ENCODE data around the gene TACC2.

TACC2 gene

DNA sequence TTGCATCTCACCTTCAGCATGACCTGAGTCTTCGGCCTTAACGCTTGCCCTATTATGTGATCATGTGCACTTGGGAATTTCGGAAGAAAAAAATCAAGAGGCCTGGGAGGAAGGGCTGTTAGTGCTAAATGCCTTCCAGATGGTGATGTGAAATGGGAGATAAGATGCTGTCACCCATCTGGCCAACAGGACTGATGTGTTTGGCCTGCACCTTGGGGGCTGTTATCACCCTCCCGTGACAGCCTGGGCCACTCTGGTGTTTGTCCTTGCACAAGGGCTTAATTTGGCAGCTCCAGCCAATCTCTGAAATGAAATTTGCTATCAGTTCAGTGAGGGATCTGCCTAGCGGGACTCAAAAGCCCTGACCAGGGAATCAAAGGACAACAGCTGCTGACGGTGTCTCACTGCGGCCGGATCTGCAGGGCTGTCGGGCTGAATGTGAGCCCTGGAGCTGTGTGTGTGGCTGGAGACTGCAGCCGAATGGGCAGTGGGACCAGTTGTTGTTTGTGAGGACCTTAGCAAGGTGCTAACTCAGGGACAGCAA, 150.7 kb downstream of the TACC2 start:
- Mint-ChIP-seq H3K27ac (no peak overlapping the region), H3K27me3 (no peaks in the 10 kb centered on the region), H3K36me3 (no peaks in the 10 kb centered on the region), H3K4me3 (no peak overlapping the region), H3K4me1 (ENCODE audit: low read depth) (peaks cover 1% of the 10 kb centered on the region), H3K9me3 (ENCODE audit: low read depth) (no peaks in the 10 kb centered on the region)

DNA sequence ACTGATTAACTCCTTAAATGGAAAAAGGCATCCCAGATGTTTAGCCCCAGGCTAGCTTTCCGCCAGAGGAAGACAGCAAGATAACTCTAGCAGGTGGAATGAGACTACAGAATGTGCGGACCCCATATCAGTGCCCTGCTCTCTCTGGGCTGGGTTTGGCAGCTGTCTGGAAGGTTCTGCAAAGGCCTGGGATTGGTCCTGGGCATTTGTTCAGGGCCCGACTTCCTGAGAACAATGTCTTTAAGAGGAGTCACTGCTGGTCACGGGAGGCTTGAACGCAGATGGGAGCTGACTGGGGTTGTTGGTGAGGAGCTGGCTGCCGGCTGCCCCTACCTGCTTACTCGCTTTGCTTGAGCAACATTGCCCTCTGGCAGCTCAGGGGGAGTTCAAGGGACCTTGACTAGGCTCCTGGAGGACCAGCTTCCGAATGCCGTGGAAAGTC, 151.5 kb downstream of the TACC2 start:
- no peak overlapping the region for H3K4me3 Mint-ChIP-seq
- no peaks in the 10 kb centered on the region for H3K36me3 Mint-ChIP-seq
- no peak overlapping the region for H3K27ac Mint-ChIP-seq
- peaks cover 1% of the 10 kb centered on the region for H3K4me1 Mint-ChIP-seq (ENCODE audit: low read depth)
- peaks cover 4% of the 10 kb centered on the region for H3K9me3 Mint-ChIP-seq (ENCODE audit: low read depth)
- no peaks in the 10 kb centered on the region for H3K27me3 Mint-ChIP-seq

DNA sequence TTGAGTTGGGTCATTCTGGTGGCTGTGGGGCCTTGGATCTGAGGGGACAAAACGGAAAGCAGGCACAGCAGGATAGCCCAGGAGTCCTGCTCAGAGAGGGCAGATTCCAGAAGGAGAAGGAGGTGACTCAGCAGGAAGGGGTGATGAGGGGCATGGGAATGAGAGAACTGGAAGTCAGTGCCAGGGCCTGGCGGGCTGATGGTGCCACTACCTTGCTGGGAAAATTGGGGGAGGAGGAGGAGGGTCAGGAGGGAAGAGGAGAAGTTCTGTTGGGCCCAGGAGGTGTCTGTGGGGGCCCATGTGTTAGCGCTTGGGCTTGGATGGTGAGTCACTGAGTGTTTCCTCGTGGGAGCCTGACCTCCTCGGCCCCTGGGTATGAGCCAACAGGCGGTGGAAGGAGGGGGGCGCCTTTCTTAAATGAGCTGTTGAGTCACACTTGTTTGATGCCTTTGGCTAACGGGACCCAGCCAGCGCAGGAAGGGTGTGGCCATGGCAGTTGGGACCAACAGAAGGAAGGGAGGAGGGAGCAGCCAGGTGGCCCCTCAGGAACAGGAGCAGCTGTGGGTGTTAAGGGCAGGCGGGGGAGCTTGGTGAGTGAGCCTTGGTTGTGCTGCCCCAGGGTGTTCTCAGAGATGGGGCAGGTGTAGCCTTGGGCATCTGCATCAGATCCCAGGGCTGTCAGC, 152.1 kb downstream of the TACC2 start:
- H3K9me3 Mint-ChIP-seq (ENCODE audit: low read depth): peaks cover 4% of the 10 kb centered on the region
- H3K4me1 Mint-ChIP-seq (ENCODE audit: low read depth): peaks cover 1% of the 10 kb centered on the region
- H3K36me3 Mint-ChIP-seq: no peaks in the 10 kb centered on the region
- H3K27ac Mint-ChIP-seq: no peak overlapping the region
- H3K27me3 Mint-ChIP-seq: no peaks in the 10 kb centered on the region
- H3K4me3 Mint-ChIP-seq: no peak overlapping the region

DNA sequence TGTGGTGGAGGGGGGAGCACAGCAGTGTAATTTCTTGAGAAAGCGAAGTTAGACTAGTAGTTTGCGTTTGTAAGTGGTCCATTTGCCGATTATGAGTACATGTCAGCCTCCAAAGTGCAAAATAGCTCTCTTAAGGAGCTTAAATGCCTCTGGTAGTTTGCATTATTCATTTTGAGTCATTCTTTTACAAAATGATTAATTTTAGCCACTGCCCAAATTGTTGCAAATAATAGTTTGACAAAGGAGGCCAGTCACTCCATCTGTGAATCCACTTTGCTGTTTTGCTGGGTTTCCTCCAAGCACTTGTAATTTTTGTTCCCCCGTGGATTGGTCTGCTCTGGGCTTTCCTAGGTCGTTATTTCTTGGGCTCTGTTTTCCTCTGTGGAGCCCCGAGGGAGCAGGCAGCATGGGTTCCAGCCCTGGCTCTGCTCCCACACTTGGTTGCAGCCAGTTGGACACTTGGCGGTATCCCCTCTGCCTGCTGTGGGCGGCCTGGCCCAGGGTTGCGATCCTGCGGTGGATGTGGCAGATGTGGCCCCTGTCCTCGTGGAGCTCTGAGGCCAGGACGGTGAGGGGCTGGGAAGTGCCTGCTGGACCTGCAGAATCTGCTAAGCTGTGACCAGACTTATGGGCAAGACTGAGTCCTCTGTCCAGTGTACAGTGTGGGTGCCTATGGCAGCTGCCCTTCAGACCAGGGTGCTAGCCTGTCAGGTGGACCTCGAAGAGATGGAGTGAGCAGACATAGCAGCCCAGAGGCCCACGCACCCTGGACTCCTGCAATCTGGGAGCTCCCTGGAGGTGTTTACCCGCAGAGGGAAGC, 153.1 kb downstream of the TACC2 start:
- no peaks in the 10 kb centered on the region for H3K27me3 Mint-ChIP-seq
- H3K9me3 Mint-ChIP-seq (ENCODE audit: low read depth): peaks cover 4% of the 10 kb centered on the region
- no peak overlapping the region for H3K4me3 Mint-ChIP-seq
- no peaks in the 10 kb centered on the region for H3K36me3 Mint-ChIP-seq
- H3K27ac Mint-ChIP-seq: no peak overlapping the region
- peaks cover 1% of the 10 kb centered on the region for H3K4me1 Mint-ChIP-seq (ENCODE audit: low read depth)

DNA sequence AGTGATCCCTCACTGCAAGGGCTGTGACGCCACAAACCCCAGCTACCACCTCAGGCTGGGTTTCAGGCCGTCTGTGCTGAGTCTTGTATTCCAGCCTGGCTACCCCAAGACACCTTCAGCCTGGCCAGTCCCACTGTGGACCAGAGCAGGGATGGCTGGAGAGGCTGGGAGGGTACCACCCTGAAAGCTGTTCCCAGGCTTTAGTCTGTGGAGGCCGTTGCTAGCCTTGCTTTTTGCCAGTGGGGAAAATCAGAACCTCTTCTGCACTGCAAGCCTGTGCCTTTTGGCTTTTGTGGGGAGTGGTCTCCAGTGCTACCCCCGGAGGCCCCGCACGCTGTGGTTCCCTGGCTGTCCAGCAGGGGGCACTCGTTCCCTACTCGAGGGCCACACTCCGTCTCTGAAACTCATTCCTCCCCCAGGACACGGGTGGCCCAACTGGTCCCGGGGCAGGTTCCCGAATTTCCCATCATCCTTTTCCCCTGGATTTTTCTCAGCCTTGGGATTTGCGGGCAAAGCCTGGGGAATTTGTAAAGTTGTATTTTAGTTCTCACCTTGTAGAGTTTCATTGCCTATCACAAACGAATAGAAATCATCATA, 153.8 kb downstream of the TACC2 start:
- no peak overlapping the region for H3K27ac Mint-ChIP-seq
- H3K4me3 Mint-ChIP-seq: no peak overlapping the region
- no peaks in the 10 kb centered on the region for H3K27me3 Mint-ChIP-seq
- H3K4me1 Mint-ChIP-seq (ENCODE audit: low read depth): peaks cover 1% of the 10 kb centered on the region
- peaks cover 4% of the 10 kb centered on the region for H3K9me3 Mint-ChIP-seq (ENCODE audit: low read depth)
- no peaks in the 10 kb centered on the region for H3K36me3 Mint-ChIP-seq

DNA sequence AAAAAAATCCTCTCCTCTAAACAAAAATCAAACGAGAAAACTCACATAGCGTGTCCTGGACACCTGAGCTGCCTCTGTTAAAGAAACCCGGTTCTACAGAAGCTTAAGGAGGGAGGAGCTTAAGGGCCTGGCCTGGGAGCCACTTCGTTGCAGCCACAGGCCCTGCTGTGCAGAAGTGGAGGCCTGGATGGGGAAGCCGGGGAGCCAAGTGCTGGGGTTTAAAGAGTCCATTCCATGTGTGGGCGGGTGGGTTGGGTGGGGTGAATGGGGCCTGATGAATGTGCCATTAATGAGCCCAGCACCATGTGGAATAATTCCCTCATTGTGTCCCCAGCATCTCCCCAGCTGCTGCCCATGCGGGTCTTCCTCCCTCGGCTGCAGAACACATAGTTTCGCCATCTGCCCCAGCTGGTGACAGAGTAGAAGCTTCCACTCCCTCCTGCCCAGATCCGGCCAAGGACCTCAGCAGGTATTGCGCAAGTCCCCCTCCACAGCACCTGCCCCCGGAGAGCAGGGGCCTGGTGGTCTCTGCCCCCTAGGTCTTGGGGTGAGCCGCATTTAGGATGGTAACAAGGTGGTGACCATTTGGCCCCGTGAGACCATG, 154.4 kb downstream of the TACC2 start:
- H3K4me1 Mint-ChIP-seq (ENCODE audit: low read depth): peaks cover 1% of the 10 kb centered on the region
- no peaks in the 10 kb centered on the region for H3K36me3 Mint-ChIP-seq
- H3K4me3 Mint-ChIP-seq: no peak overlapping the region
- H3K27me3 Mint-ChIP-seq: no peaks in the 10 kb centered on the region
- no peak overlapping the region for H3K27ac Mint-ChIP-seq
- H3K9me3 Mint-ChIP-seq (ENCODE audit: low read depth): peaks cover 4% of the 10 kb centered on the region

DNA sequence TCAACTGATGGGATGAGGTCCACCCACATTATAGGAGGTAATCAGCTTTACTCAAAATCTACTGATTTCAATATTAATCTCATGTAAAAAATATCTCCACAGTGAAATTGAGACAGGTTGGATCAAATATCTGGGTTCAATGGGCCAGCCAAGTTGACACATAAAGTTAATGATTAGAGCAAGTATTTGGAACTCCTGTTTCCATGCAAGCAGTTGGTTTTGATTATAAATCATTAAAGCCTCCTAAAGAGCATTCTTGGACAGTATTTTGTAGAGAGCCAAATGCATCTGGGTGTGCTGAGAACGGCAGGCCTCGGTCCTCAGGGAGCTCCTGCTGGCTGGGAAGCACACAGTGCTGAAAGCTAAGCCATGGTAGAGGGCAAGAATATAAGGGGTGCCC, 155.2 kb downstream of the TACC2 start:
- peaks cover 4% of the 10 kb centered on the region for H3K9me3 Mint-ChIP-seq (ENCODE audit: low read depth)
- H3K27me3 Mint-ChIP-seq: no peaks in the 10 kb centered on the region
- no peak overlapping the region for H3K4me3 Mint-ChIP-seq
- peaks cover 1% of the 10 kb centered on the region for H3K4me1 Mint-ChIP-seq (ENCODE audit: low read depth)
- H3K36me3 Mint-ChIP-seq: no peaks in the 10 kb centered on the region
- no peak overlapping the region for H3K27ac Mint-ChIP-seq

DNA sequence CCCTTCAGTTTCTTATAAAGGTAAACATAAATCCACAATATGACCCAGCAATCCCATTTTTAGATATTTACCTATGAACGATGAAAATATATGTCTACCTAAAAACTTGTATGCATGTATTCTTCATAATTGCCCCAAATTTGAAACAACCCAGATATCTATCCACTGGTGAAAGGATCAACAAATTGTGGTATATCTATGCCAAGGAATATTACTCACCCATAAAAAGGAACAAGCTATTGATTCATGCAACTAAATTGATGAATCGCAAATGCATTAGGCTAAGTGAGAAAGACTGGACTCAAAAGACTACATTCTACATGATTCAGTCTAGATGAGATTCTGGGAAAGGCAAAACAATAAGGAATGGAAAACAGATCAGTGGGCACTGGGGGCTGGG, 156.2 kb downstream of the TACC2 start:
- Mint-ChIP-seq H3K4me1 (ENCODE audit: low read depth) (peaks cover 1% of the 10 kb centered on the region), H3K4me3 (no peak overlapping the region), H3K9me3 (ENCODE audit: low read depth) (peaks cover 4% of the 10 kb centered on the region), H3K27ac (no peak overlapping the region), H3K36me3 (no peaks in the 10 kb centered on the region), H3K27me3 (no peaks in the 10 kb centered on the region)

DNA sequence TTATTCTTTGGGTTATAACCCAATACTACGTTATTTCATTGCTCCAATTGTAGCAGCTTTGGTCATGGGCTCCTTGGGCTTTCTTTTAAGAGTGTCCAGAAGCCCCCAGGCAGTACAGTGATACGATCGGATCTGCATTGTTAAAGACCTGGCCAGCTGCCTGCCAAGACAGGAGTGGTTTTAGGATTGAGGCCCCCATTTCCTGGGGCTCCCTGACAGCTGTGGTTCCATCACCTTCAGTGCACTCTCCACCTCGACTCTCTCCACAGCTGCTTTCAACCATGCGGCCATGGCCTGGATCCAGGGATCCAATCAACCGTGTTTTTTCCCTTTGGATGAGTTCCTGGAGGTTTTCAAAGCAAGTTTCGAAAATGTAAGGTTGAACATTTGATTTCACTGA, 158.7 kb downstream of the TACC2 start:
- Mint-ChIP-seq H3K27ac (no peak overlapping the region), H3K27me3 (no peaks in the 10 kb centered on the region), H3K9me3 (ENCODE audit: low read depth) (peaks cover 4% of the 10 kb centered on the region), H3K4me1 (ENCODE audit: low read depth) (peaks cover 1% of the 10 kb centered on the region), H3K36me3 (no peaks in the 10 kb centered on the region), H3K4me3 (no peak overlapping the region)

DNA sequence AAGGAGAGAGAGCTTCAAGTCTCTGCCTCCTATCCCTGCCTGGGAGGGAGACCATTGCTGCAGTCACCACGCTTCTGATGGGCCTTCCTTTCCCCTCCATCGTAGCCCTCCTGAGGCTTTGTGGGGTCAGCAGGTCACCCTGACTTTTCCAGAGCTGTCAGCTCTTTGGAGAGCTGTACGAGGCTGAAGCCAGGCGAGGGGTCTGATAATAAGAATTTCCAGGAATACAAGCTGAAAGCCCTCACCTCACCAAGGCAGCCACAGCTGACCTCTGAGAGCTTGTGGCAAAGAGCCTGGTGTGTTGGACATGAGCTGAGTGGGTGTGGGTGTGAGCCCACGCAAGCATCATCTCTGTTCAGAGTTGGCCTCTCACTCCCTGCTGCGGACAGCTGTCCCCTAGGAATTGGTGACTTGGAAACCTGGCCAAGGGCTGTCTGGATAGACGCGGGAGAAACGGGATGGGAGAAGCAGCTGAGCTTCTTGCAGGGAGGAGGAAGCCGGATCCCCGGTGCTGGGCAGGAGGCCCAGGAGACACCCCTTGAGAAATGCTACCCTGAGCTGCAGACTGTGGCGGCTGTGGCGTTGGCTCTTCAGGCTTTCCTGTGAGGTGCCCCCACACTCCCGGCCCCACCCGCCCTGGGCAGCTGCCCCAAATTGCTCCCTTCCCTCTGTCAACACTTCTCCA, 160.1 kb downstream of the TACC2 start:
- Mint-ChIP-seq H3K27me3 (peaks cover 3% of the 10 kb centered on the region), H3K4me3 (no peak overlapping the region), H3K27ac (no peak overlapping the region), H3K36me3 (no peaks in the 10 kb centered on the region), H3K4me1 (ENCODE audit: low read depth) (no peaks in the 10 kb centered on the region), H3K9me3 (ENCODE audit: low read depth) (peaks cover 4% of the 10 kb centered on the region)

DNA sequence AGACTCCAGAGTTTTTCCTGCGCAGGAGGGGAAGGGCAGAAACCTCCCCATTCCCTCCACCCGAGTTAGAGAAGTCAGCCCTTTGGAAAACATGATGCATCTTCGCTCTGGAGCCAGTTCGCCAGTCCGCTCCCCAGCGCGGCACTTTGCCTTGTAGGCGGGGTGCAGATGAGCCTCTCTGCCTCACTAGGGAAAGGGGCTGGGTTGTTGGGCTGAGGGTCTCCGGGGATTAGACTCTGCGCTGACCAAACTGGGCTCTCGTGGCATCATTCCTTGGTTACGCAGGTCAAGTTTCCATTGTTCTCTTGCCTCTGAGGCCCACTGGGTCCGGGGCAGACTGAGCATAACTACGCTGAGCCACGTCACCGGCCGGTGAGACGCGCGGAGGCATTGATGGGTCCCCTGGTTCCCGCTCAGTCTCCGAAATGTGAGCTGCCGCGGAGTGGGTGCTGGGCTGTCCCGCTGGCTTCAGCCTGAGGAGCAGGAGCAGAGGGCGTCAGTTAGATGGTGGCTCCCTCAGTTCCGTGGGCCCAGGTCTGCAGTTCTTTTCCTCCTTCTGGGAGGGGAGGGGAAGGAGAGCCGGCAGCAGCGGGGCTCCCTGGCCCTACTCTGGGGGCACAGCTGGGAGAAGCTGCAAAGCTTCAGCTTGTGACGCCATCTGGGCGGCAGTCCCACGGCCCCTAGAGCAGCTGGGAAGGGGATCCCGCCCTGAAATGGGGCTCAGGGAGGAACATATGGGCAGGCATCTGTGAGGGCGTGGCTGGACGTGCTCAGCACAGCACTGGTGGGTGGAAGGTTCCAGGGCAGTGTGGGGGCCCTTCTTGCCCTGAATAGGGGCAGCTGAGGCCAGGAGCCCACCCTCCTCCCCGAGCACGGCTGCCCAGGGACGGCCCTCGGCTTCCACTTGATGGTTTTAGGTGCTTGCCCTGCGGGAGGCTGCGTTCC, 160.9 kb downstream of the TACC2 start:
- no peaks in the 10 kb centered on the region for H3K36me3 Mint-ChIP-seq
- H3K27me3 Mint-ChIP-seq: peaks cover 3% of the 10 kb centered on the region
- no peaks in the 10 kb centered on the region for H3K4me1 Mint-ChIP-seq (ENCODE audit: low read depth)
- no peak overlapping the region for H3K4me3 Mint-ChIP-seq
- H3K9me3 Mint-ChIP-seq (ENCODE audit: low read depth): peaks cover 4% of the 10 kb centered on the region
- H3K27ac Mint-ChIP-seq: no peak overlapping the region

DNA sequence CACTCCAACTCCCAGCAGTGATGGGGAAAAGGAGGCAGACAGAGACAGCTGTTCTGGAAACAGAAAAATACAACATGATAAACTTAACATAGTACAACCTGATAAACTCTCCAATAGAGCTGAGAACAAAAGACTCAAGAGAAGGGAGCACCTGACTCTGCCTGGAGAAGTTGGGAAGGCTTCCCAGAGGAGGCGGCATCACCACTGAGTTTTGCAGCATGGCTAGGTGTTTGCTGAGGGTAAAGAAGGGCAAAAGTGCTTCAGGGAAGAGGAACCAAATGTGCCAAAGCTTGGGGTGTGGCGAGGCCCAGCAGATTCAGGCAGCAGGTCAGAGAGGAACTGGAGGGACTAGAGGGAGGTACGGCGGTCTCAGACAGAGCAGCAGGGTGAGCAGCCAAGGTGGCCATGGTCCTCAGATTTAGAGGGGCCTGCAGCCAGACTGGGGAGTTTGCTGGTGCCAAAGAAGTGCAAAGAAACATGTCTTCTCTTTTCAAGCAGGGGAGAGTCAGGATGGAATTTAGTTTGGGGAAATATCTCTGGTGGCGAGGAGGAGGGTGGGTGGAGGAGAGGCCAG, 162.2 kb downstream of the TACC2 start:
- peaks cover 3% of the 10 kb centered on the region for H3K27me3 Mint-ChIP-seq
- no peaks in the 10 kb centered on the region for H3K36me3 Mint-ChIP-seq
- no peaks in the 10 kb centered on the region for H3K4me1 Mint-ChIP-seq (ENCODE audit: low read depth)
- no peaks in the 10 kb centered on the region for H3K9me3 Mint-ChIP-seq (ENCODE audit: low read depth)
- no peak overlapping the region for H3K27ac Mint-ChIP-seq
- H3K4me3 Mint-ChIP-seq: no peak overlapping the region

DNA sequence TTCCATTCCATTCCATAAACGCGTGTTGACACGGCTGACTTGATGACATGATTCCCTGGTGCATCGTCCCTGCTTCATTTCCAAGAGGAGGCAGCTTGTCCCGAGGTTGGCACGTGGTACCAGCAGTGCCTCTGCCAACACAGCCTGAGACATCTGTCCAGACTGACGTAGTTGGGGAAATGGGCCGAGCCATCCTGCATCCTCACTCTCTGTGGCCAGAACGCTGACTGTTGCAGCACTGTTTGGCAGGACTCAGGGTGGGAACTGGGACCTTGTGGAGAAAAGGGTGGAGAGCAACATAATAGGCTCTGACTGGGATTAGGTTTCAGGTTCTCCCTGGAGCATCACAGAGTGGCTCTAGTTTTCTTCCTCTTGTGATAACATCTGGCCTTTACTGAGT, 163.6 kb downstream of the TACC2 start:
- H3K4me3 Mint-ChIP-seq: no peak overlapping the region

More for the DNA sequence above, 163.6 kb downstream of the TACC2 start:
- Mint-ChIP-seq H3K9me3 (ENCODE audit: low read depth) (no peaks in the 10 kb centered on the region), H3K4me1 (ENCODE audit: low read depth) (no peaks in the 10 kb centered on the region), H3K27me3 (peaks cover 4% of the 10 kb centered on the region), H3K27ac (no peak overlapping the region), H3K36me3 (no peaks in the 10 kb centered on the region)
